NOMO-1 (cell line): ENCODE measurements around the gene RND1.
"Not testable (repeated sequence)": the region's sequence is repeated elsewhere in the genome, so short reads cannot be mapped to it uniquely, and the experiment has no call there.

Experiments
- DNase-seq, 2 experiments: peaks; one replicate each; lab custom pipeline; 2025; ENCODE audit not compliant: unreplicated experiment in 2 of 2; lab: John Stamatoyannopoulos, UW

The RND1 gene

GRCh38 chr12:48865281-48866051 is at the start of gene RND1:
RND1 (minus strand) TSS chr12:48865870; CDS start chr12:48865767, 103 bp downstream.
- peak; percentile 77 to 87 for DNase-seq

DNA sequence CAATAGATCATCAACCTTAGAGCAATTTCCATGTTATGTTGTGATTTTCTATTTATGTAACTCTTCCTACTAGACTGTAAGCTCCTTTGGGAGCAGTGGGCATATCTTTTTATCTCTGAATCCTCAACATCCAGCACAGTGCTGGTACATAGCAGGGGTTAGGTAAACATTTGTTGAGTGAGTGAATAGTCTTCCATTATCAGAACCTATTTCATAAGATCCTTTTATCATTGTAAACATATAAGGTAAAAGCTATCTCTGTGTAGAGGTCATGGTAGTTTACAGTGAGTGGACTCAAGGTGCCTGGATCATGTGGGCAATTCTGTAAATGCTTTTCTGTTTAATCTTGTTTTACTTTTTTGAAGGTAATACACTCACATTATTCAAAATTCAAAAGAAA is 44.5 kb upstream of the RND1 start:
- no peak for DNase-seq

- DNase-seq: not testable (repeated sequence)
Measured at GRCh38 chr12:48909698-48910097, 44.0 kb upstream of the RND1 start.

DNA sequence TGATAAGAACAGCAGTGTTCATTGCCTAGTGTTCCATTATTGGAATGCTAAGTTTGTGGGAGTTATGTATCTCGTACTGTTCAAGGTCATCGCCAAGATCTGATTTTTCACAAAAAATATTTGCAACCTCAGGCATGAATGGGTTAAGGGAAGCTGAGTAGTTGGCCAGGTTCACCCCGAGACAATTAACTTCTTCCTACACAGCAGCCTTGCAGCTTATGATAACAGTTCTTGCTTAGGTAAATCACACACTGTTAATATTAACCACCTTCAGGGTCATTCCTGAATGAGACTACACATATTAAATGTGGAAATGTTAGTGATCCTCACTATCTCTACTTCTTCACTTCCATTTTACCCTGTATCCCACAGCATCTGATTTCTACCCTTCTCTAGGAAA is 41.6 kb upstream of the RND1 start:
- DNase-seq: no peak

- DNase-seq: peak; percentile 80 to 86
Measured at GRCh38 chr12:48903982-48904411, 38.3 kb upstream of the RND1 start.

GRCh38 chr12:48903363-48903981 is 37.8 kb upstream of the RND1 start:
- DNase-seq: no peak

- no peak for DNase-seq
Measured at GRCh38 chr12:48901278-48901677, 35.6 kb upstream of the RND1 start.

DNA sequence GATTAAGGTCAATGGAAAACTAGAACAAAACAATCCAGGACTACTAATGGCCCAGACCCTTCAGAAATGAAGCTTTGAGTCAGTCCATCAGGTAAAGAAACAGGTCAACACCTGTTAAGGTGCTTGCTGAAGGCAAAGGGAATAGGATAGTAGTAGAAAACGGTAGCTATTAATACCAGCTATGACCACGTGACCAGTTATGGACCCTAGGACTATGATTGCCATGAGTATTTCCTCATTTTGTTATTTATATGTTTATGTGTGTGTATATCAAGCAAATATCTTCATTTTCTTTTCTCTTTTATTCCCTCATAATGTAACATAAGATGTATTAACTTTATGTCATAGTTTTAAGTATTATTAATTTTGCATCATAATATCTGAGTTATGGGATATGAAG is 34.0 kb upstream of the RND1 start:
- no peak for DNase-seq

DNA sequence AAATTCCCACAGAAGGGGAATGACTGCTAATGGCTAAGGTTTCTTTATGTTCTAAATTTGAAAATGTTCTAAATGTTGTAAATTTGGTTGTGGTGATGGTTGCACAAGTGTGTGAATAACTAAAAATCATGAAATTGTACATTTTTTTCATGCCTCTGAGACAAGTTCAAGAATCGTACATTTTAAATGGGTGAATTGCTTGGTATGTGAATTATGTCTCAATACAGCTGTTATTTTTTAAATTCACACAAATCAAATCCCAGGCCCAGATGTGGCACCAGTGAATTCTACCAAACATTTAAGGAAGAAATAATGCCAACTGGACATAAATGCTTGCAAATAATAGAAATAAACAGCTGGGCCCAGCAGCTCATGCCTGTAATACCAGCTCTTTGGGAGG is 28.6 kb upstream of the RND1 start:
- no peak for DNase-seq

GRCh38 chr12:48890657-48891418 is 25.2 kb upstream of the RND1 start:
- peak; percentile 48 to 70 for DNase-seq

GRCh38 chr12:48889679-48890078 is 24.0 kb upstream of the RND1 start:
- DNase-seq: no peak

DNA sequence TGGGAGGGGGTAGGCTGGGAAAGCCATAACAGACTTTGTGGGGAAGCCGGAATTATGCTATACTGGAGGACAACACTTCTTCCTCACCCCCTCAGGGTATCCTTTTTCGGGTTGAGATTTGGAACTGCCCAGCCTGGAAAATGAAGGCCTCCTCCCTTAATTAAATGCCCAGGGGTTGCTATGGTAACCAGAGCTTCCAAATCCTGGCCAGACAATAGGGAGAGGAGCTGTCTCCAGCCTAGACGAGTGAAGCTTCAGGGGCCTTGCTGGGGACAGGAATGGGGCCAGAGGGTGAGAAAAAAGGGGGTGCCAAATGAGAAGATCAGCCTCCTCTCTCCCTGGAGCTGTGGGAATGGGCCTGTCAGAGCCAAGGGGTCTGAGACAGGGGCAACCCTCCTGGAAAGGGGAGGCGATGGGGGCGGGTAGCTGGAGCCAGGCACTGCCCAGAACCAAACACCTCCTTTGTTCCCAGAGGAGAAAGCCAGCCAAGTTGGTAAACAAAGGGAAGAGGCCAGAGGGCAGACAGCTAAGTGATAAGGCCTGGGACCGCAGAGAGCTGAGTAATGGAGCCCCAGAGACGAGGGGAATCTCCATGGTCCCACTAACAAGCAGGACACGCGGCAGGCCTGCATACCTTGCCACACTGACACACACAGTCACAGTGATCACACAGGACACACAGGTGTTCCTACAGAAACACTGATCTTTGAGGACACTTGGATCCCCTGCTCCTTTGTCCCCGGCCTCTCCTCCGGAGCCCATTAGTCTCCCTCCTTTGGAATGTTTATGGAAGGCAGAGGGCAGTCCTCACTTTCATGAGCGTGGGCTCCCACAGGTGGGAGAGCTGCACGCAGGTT is 17.9 kb upstream of the RND1 start:
- no peak for DNase-seq

DNA sequence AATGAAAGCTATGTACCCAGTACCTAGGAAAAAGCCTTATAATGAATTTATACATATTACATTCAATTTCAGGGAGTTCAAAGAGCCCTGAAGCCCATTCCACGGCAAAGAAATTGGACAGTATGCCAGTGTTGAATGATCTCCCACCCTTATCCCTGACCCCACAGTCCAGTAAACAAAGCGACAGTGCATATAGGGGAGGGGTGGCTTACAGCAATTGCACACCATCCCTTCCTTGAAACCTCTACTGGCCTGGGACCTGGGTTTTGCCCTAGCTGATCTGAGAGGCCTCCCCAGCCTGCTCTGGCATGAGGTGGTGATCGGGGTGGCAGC is 17.3 kb upstream of the RND1 start:
- no peak for DNase-seq

GRCh38 chr12:48882315-48882687 is 16.6 kb upstream of the RND1 start:
- DNase-seq: no peak

DNA sequence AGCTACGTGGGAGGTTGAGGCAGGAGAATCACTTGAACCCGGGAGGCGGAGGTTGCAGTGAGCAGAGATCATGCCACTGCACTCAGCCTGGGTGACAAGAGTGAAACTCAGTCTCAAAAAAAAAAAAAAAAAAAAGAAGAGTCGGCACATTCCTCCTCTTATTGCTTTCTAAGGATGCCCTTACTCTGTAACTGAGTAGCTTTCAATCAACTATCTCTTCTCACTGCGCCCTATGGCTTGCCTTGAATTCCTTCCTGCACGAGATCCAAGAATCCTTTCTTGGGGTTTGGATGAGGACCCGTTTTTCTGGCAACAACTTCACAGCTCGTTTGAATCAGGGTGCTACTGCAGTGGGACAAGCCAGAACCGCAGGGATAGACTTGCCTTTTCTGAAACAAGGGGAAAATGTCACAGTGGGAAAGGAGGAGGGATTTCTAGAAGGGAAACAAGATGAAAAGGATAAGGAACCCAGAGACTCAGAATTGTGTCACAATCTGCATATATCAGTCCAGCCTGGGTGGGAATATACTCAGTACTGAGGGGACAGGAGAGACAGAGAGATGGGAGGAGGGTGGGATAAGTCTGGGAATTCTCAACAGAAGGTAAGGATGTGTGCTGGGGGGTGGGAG is 16.1 kb upstream of the RND1 start:
- no peak for DNase-seq

- DNase-seq: no peak
Measured at GRCh38 chr12:48880647-48881046, 15.0 kb upstream of the RND1 start.

GRCh38 chr12:48878548-48878947 is 12.9 kb upstream of the RND1 start:
- no peak for DNase-seq

GRCh38 chr12:48875944-48876515 is 10.4 kb upstream of the RND1 start:
- DNase-seq: no peak

- not testable (repeated sequence) for DNase-seq
Measured at GRCh38 chr12:48873534-48873933, 7.9 kb upstream of the RND1 start.

GRCh38 chr12:48873096-48873495 is 7.4 kb upstream of the RND1 start:
- DNase-seq: no peak
